Neutrophil (primary cell): Measurements from ENCODE around the gene TOMM20L.

Source experiments
- H3K27ac ChIP-seq: fragments of 200-600 bp; sonication (generic); 2 replicates; pipeline ENCODE4 v1.5.1; 2016; ENCODE audit warnings: mild to moderate bottlenecking, moderate library complexity
- H3K27me3 ChIP-seq: fragments of 200-600 bp; sonication (generic); 2 replicates; pipeline ENCODE4 v1.6.0; 2016; ENCODE audit warnings: mild to moderate bottlenecking
- H3K36me3 ChIP-seq: fragments of 200-600 bp; sonication (generic); 2 replicates; pipeline ENCODE4 v1.5.1; 2017
- H3K4me1 ChIP-seq, 2 experiments: fragments of 200-600 bp in 1 of 2; sonication (generic) in 1 of 2; 1 replicate in 1 of 2; 2 replicates in 1 of 2; pipeline versions ENCODE4 v1.5.1 to v1.6.1; 2013 to 2016; ENCODE audit warnings: low read depth in 1 of 2, low read length in 1 of 2, mild to moderate bottlenecking in 1 of 2, moderate library complexity in 1 of 2; ENCODE audit not compliant: control insufficient read depth in 1 of 2, insufficient read depth in 1 of 2
- H3K4me3 ChIP-seq, 2 experiments: fragments of 200-600 bp in 1 of 2; sonication (generic) in 1 of 2; 1 replicate in 1 of 2; 2 replicates in 1 of 2; pipeline ENCODE4 v1.5.1; 2013 to 2016; ENCODE audit warnings: low read depth in 1 of 2, low read length in 1 of 2, mild to moderate bottlenecking in 1 of 2, moderate library complexity in 1 of 2
- H3K9me3 ChIP-seq: fragments of 200-600 bp; sonication (generic); 2 replicates; pipeline ENCODE4 v1.5.1; 2016
- TF ChIP-seq, protein P1 (sequence below): fragments of 200-600 bp; sonication (generic); IDR thresholded peaks from 2 replicates; pipeline ENCODE4 v1.5.1; 2016; ENCODE audit warnings: antibody characterized with exemption

TOMM20L gene

GRCh38 chr14:58455593-58456265, 60.0 kb downstream of the TOMM20L start:
- no peaks in the 10 kb centered on the region for H3K27me3 ChIP-seq
- no peak overlapping the region for H3K27ac ChIP-seq
- TF ChIP-seq, protein P1, sequence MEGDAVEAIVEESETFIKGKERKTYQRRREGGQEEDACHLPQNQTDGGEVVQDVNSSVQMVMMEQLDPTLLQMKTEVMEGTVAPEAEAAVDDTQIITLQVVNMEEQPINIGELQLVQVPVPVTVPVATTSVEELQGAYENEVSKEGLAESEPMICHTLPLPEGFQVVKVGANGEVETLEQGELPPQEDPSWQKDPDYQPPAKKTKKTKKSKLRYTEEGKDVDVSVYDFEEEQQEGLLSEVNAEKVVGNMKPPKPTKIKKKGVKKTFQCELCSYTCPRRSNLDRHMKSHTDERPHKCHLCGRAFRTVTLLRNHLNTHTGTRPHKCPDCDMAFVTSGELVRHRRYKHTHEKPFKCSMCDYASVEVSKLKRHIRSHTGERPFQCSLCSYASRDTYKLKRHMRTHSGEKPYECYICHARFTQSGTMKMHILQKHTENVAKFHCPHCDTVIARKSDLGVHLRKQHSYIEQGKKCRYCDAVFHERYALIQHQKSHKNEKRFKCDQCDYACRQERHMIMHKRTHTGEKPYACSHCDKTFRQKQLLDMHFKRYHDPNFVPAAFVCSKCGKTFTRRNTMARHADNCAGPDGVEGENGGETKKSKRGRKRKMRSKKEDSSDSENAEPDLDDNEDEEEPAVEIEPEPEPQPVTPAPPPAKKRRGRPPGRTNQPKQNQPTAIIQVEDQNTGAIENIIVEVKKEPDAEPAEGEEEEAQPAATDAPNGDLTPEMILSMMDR: no peak
- no peaks in the 10 kb centered on the region for H3K9me3 ChIP-seq
- H3K4me1 ChIP-seq: no peaks in the 10 kb centered on the region
- H3K4me3 ChIP-seq: no peak overlapping the region
- peaks cover 64% of the 10 kb centered on the region for H3K36me3 ChIP-seq
